ENCODE results near the gene CNPY2.
"Not testable (repeated sequence)": the region's sequence is repeated elsewhere in the genome, so short reads cannot be mapped to it uniquely, and the experiment has no call there.

CNPY2 gene

DNA sequence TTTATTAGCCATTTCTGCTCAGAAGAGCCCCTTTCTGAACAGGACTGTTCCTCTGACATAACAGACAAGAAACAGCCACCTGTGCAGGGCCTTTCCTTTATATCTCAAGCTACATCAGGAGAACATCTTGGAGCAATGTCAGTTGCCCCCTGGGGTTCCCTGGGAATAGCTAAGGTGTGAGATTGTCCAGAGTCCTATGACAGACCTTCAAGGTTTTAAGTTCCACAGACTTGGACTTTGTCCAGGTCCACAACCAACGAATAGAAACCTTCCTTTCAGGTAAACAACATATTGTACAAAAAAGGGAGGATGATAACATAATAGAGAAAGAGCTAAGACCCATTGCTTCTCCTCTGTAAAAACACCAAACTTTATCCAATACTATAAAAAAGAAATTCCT is 25.8 kb upstream of the CNPY2 start:
- Histone ChIP-seq H3K27ac (no peak overlapping the region), H3K9me3 (ENCODE audit: severe bottlenecking) (no peaks in the 10 kb centered on the region), H3K4me3 (ENCODE audit: low read depth, low read length) (no peak overlapping the region), H3K36me3 (peaks cover 13% of the 10 kb centered on the region), H3K27me3 (ENCODE audit: insufficient read depth, low read depth, severe bottlenecking) (no peaks in the 10 kb centered on the region)
- DNase-seq, result no peak
- TF ChIP-seq, protein P1, sequence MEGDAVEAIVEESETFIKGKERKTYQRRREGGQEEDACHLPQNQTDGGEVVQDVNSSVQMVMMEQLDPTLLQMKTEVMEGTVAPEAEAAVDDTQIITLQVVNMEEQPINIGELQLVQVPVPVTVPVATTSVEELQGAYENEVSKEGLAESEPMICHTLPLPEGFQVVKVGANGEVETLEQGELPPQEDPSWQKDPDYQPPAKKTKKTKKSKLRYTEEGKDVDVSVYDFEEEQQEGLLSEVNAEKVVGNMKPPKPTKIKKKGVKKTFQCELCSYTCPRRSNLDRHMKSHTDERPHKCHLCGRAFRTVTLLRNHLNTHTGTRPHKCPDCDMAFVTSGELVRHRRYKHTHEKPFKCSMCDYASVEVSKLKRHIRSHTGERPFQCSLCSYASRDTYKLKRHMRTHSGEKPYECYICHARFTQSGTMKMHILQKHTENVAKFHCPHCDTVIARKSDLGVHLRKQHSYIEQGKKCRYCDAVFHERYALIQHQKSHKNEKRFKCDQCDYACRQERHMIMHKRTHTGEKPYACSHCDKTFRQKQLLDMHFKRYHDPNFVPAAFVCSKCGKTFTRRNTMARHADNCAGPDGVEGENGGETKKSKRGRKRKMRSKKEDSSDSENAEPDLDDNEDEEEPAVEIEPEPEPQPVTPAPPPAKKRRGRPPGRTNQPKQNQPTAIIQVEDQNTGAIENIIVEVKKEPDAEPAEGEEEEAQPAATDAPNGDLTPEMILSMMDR (IDR thresholded peaks at IDR 0.05; ENCODE audit: low read depth, low read length), result no peak

DNA sequence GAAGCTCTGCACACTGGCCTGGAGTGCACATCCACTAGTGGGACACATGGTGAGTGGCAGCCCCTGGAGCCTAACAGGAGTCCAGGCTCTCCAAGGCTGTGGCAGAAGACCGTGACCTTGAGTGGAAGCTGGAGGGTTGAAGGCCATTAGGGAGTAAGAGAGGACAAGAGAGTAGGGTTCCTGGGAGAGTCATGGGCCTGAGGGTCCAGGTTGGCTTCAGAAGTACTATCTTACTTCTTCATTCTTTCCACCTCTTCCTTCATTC is 23.3 kb upstream of the CNPY2 start:
- H3K27me3 ChIP-seq (ENCODE audit: insufficient read depth, low read depth, severe bottlenecking), result no peaks in the 10 kb centered on the region
- DNase-seq, result no peak
- H3K36me3 ChIP-seq, result peaks cover 12% of the 10 kb centered on the region
- H3K4me3 ChIP-seq (ENCODE audit: low read depth, low read length), result no peak overlapping the region
- TF ChIP-seq, protein P1 (IDR thresholded peaks at IDR 0.05; ENCODE audit: low read depth, low read length), result no peak
- no peak overlapping the region for H3K27ac ChIP-seq
- H3K9me3 ChIP-seq (ENCODE audit: severe bottlenecking), result no peaks in the 10 kb centered on the region

DNA sequence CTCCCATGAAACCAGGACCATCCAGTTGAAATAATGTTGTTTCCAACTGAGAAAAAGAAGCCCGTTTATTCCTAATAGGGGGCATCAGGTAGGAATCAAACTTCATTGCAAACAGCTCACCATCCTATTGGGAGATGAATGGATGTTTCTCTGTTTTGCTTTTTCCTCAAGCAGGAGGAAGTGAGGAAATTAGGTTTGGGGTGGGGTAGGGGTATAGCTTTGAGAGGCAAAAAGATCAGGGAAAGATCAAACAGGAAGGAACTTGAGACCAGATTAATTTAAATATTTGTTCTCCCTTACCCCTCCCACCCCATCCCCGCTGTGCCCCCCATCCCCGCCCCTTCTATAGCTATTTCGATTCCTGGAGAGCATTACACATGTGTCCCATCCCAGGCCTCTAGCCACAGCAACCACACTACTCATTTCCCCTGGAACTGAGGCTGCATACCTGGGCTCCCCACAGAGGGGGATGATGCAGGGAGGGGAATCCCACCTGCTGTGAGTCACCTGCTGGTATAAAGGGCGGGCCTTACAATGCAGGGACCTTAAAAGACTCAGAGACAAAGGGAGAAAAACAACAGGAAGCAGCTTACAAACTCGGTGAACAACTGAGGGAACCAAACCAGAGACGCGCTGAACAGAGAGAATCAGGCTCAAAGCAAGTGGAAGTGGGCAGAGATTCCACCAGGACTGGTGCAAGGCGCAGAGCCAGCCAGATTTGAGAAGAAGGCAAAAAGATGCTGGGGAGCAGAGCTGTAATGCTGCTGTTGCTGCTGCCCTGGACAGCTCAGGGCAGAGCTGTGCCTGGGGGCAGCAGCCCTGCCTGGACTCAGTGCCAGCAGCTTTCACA is 22.7 kb upstream of the CNPY2 start, which contains the start of gene IL23A:
Gene IL23A, plus strand, starts transcription at position 577 of the 850 bp plus-strand sequence. Its CDS starts 161 bp downstream, at position 738.
- TF ChIP-seq, protein P1 (IDR thresholded peaks at IDR 0.05; ENCODE audit: low read depth, low read length), result no peak
- Histone ChIP-seq H3K27ac (no peak within 1 kb of the TSS), H3K27me3 (ENCODE audit: insufficient read depth, low read depth, severe bottlenecking) (no peaks in the 10 kb centered on the region), H3K4me3 (ENCODE audit: low read depth, low read length) (no peak within 1 kb of the TSS), H3K36me3 (peaks cover 6% of the 10 kb centered on the region), H3K9me3 (ENCODE audit: severe bottlenecking) (no peaks in the 10 kb centered on the region)
- DNase-seq, result no peak

DNA sequence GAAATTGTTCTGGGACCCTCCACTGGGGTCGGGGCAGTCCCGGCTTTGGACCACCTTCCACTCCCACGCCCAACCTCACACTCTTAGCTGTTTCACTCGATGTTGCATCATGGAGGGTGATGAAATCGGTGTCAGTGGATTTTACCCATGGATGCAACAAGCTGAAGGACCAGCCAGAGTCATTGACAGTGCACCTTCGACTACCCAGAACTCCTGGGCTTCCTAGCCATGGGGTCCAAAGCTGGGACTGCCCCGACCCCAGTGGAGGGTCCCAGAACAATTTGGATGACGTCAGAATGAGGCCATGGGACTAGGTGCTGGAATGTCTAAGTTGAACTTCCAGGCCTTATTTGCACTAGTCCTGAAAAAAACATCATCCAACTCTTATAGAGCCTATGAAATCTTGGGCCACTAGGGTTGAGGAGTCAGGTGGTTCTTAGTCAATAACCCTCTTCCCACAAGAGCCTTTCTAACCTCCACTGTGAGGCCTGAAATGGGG is 22.0 kb upstream of the CNPY2 start:
- Histone ChIP-seq H3K9me3 (ENCODE audit: severe bottlenecking) (no peaks in the 10 kb centered on the region), H3K4me3 (ENCODE audit: low read depth, low read length) (no peak overlapping the region), H3K27me3 (ENCODE audit: insufficient read depth, low read depth, severe bottlenecking) (no peaks in the 10 kb centered on the region), H3K27ac (no peak overlapping the region), H3K36me3 (no peaks in the 10 kb centered on the region; the same call in 1 of the 2 replicates)
- TF ChIP-seq, protein P1 (IDR thresholded peaks at IDR 0.05; ENCODE audit: low read depth, low read length), result no peak
- no peak for DNase-seq

DNA sequence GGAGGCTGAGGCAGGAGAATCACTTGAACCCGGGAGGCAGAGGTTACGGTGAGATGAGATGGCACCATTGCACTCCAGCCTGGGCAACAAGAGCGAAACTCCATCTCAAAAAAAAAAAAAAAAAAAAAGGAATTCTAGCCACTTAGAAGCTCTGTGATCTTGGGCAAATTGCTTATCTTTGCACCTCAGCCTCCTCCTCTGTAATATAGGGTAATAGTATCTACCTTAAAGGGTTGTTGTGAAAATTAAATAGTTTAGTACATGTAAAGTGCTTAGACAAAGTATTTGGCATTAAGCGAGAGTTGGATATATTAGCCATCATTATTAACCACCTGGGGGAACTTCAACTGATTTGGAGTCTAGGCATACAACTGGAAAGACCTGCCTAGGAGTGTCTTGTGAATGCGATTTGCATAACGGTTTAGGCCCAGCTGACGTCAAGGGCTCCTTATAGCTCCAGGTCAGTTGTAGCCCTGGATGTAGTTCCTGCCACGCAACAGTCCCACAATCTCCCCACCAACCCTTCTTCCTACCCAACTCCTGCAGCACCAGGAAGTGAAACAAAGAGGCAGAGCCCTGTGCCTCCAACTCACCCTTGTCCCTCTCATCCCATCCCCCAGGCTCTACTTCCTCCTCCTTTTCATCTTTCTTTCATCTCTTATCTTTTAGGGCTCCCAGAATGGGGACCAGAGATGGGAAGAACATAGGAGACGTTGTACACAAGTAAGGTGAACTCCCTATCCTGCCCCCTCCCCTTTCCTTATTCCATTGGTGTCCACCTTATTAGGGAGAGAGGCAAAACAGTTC is 20.8 kb upstream of the CNPY2 start:
- DNase-seq, result no peak

DNA sequence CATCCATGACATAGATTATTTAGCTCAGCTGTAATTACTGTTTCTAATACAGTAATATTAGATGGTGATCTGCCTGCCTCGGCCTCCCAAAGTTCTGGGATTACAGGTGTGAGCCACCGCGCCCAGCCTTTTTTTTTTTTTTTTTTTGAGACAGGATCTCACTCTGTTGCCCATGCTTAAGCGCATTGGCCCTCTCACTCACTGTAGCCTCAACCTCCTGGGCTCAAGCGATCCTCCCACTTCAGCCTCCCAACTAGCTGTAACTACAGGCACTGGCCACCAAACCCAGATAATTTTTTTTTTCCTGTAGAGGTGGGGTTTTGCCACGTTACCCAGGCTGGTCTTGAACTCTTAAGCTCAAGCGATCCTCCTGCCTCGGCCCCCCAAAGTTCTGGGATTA is 19.7 kb upstream of the CNPY2 start:
- not testable (repeated sequence) for H3K27ac ChIP-seq; H3K27me3 ChIP-seq (ENCODE audit: insufficient read depth, low read depth, severe bottlenecking); H3K9me3 ChIP-seq (ENCODE audit: severe bottlenecking)

More for the DNA sequence above, 20.8 kb upstream of the CNPY2 start:
- TF ChIP-seq, protein P1 (IDR thresholded peaks at IDR 0.05; ENCODE audit: low read depth, low read length), result no peak
- Histone ChIP-seq H3K4me3 (ENCODE audit: low read depth, low read length) (no peak overlapping the region), H3K27ac (no peak overlapping the region), H3K36me3 (no peaks in the 10 kb centered on the region), H3K9me3 (ENCODE audit: severe bottlenecking) (no peaks in the 10 kb centered on the region), H3K27me3 (ENCODE audit: insufficient read depth, low read depth, severe bottlenecking) (no peaks in the 10 kb centered on the region)

More for the DNA sequence above, 19.7 kb upstream of the CNPY2 start:
- not testable (repeated sequence) for DNase-seq; H3K36me3 ChIP-seq; H3K4me3 ChIP-seq (ENCODE audit: low read depth, low read length)

Measured in WERI-Rb-1 (cell line).